Measurements from ENCODE around the gene SFPQ. TPM values are rescaled to one million over a fixed set of nuclear protein-coding genes. Genes with fewer than 3 reads are reported as not detected.
A peak's percentile ranks its signal among the peaks of the same experiment; 100 is the strongest.

SFPQ gene
- polyA plus RNA-seq, 4 donors, result 93.8 to 361 (median 146) TPM

DNA sequence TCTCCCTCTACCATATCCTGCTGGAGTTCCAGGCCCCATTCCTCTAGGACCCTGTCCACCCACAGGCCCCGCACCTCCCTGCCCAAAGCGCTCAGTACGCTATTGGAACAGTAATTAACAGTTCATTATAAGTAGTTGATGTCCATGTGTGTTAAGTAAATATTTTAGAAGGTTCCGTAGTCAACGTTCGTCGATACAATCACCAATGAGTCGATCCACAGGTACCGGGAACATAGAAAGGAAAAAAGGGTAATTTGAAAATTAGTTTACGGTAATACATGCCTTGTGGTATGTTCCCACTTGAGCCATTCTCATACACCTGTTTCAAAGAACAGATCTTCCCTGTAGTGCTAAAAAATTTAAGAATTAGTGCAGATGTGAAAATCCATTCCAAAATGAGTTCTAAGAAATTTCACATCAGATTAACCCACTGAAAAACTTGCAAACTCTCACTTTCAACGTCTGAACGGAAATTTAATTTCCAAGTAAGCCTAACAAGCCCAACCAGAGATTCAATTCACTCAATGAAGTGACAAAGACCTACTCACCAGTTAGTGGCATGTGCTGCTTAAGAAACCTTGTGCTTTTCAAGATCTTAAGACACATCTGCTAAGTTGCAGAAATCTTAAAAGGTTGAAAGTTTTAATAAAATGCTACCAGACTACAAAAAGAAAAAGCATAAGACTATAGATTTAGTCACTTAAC, 8.3 kb downstream of the SFPQ start:
- 81 to 86% (median 86%) methylated on average over 12 of the region's 12 CpGs for WGBS, 3 donors
- FAIRE-seq (no peak), DNase-seq (no peak)
- H3K9me3 ChIP-seq (ENCODE audit: control insufficient read depth in 2 of 2, insufficient read depth in 1 of 2, low read depth in 1 of 2, low read length in 1 of 2), result no peaks in the 10 kb centered on the region
- no peak overlapping the region for H3K27ac ChIP-seq (ENCODE audit: low read depth in 1 of 3, low read length in 2 of 3)
- no peaks in the 10 kb centered on the region for H3K27me3 ChIP-seq (ENCODE audit: control insufficient read depth in 3 of 3, insufficient read depth in 3 of 3, low read length in 3 of 3)
- peaks cover 30 to 40% (median 34%) of the 10 kb centered on the region in 3 donors for H3K36me3 ChIP-seq (ENCODE audit: control insufficient read depth in 3 of 3, insufficient read depth in 2 of 3, low read depth in 1 of 3, low read length in 3 of 3)
- peaks cover 3 to 36% (median 8%) of the 10 kb centered on the region in 3 donors for H3K4me1 ChIP-seq (ENCODE audit: control insufficient read depth in 3 of 3, insufficient read depth in 2 of 3, low read depth in 1 of 3, low read length in 2 of 3)
- H3K4me3 ChIP-seq (ENCODE audit: low read depth in 1 of 3, low read length in 3 of 3), result no peak overlapping the region

DNA sequence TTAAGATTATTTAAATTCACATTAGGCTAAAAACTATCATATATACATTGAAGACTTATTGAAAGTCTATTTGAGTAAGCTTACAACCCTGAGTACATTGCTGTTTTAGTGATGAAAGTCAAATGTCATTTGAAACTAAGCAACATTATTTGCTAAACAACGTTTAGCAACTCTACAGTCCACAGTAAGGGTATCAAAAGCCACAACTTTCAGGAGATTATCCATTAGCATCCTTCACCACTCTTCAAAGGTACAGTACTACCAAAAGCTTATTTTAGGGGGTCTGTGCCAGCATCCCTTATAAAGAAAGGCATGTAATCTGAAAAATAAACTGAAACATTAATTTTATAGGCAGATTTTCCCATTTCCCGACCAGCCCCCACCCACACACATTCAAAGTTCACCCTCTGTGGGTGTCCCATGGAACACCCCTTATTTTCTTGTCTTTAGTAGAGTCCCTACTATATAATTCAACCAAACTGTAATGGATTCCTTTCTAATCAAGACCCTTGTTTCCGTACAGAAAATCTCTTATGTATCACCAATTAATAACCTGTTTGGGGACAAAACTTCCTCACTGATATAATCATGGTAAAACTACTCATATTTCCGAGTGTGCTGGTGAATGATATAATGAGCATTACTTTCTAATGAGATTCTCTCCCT, 11.0 kb downstream of the SFPQ start:
- Histone ChIP-seq H3K9me3 (ENCODE audit: control insufficient read depth in 2 of 2, insufficient read depth in 1 of 2, low read depth in 1 of 2, low read length in 1 of 2) (no peaks in the 10 kb centered on the region), H3K4me3 (ENCODE audit: low read depth in 1 of 3, low read length in 3 of 3) (no peak overlapping the region), H3K27me3 (ENCODE audit: control insufficient read depth in 3 of 3, insufficient read depth in 3 of 3, low read length in 3 of 3) (no peaks in the 10 kb centered on the region), H3K4me1 (ENCODE audit: control insufficient read depth in 3 of 3, insufficient read depth in 2 of 3, low read depth in 1 of 3, low read length in 2 of 3) (peaks cover 5 to 42% (median 7%) of the 10 kb centered on the region in 3 donors), H3K36me3 (ENCODE audit: control insufficient read depth in 3 of 3, insufficient read depth in 2 of 3, low read depth in 1 of 3, low read length in 3 of 3) (peaks cover 21 to 35% (median 26%) of the 10 kb centered on the region in 3 donors), H3K27ac (ENCODE audit: low read depth in 1 of 3, low read length in 2 of 3) (no peak overlapping the region)
- FAIRE-seq (no peak), DNase-seq (no peak)
- WGBS, 3 donors, result 48 to 50% (median 48%) methylated on average over 4 of the region's 4 CpGs

DNA sequence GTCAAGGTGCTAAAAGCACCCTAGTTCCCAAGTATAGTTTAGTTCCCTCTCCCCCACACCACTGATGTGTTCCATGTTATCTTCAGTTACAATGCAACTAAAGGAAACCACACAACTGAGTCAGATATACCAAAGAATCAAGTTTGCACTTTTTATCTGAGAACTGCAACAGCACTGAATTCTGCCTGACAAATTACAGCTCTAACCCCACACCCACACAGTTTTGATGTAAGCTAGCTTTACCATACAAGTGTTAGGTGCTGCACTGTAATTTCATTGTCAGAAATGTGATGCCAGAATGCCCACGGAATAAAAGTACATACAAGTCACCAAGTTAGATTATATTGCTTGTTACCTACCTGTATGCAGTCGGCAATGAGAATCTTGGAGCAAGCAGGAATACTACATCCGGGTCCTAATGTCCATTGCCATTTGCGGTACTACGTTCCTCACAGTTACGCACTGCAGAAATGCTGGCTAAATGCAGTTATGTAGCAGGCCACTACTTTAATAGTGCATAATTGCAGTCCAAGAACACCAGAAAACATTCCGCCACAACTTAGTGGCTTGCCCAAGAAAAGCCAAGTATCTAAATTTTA, 12.1 kb downstream of the SFPQ start:
- Histone ChIP-seq H3K27ac (ENCODE audit: low read depth in 1 of 3, low read length in 2 of 3) (peak overlapping the region in 1 of 3 donors; percentile 13), H3K9me3 (ENCODE audit: control insufficient read depth in 2 of 2, insufficient read depth in 1 of 2, low read depth in 1 of 2, low read length in 1 of 2) (no peaks in the 10 kb centered on the region), H3K27me3 (ENCODE audit: control insufficient read depth in 3 of 3, insufficient read depth in 3 of 3, low read length in 3 of 3) (no peaks in the 10 kb centered on the region), H3K36me3 (ENCODE audit: control insufficient read depth in 3 of 3, insufficient read depth in 2 of 3, low read depth in 1 of 3, low read length in 3 of 3) (peaks cover 20 to 27% (median 26%) of the 10 kb centered on the region in 3 donors), H3K4me3 (ENCODE audit: low read depth in 1 of 3, low read length in 3 of 3) (no peak overlapping the region), H3K4me1 (ENCODE audit: control insufficient read depth in 3 of 3, insufficient read depth in 2 of 3, low read depth in 1 of 3, low read length in 2 of 3) (peaks cover 5 to 32% (median 7%) of the 10 kb centered on the region in 3 donors)
- no peak for DNase-seq
- WGBS, 3 donors, result 82 to 92% (median 85%) methylated on average over 7 of the region's 7 CpGs
- no peak for FAIRE-seq

DNA sequence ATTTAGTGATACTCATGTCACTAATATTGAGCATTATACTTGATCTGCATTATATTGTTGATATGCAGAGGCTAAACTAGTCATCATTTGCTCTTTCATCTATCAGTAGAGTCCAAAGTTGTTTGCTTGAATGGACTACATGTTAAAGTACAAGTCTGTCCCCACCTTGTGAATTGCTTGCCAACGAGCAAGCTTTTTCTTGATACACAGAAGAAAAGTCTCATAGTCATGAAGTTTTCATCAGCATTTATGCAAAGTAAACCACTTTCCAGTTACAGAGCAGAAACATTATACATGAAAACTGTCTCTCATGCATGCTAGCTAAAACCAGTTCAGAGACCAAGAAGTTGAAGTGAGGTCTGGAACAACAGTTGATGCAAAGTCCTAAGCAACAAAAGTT, 13.0 kb downstream of the SFPQ start:
- Histone ChIP-seq H3K27me3 (ENCODE audit: control insufficient read depth in 3 of 3, insufficient read depth in 3 of 3, low read length in 3 of 3) (no peaks in the 10 kb centered on the region), H3K36me3 (ENCODE audit: control insufficient read depth in 3 of 3, insufficient read depth in 2 of 3, low read depth in 1 of 3, low read length in 3 of 3) (peaks cover 20 to 29% (median 24%) of the 10 kb centered on the region in 3 donors), H3K9me3 (ENCODE audit: control insufficient read depth in 2 of 2, insufficient read depth in 1 of 2, low read depth in 1 of 2, low read length in 1 of 2) (no peaks in the 10 kb centered on the region), H3K4me1 (ENCODE audit: control insufficient read depth in 3 of 3, insufficient read depth in 2 of 3, low read depth in 1 of 3, low read length in 2 of 3) (peaks cover 2 to 32% (median 5%) of the 10 kb centered on the region in 3 donors), H3K4me3 (ENCODE audit: low read depth in 1 of 3, low read length in 3 of 3) (no peak overlapping the region), H3K27ac (ENCODE audit: low read depth in 1 of 3, low read length in 2 of 3) (peak overlapping the region in 1 of 3 donors; percentile 74)
- peak; percentile 60 to 77 for DNase-seq
- 16 to 38% (median 25%) methylated on average over 1 of the region's 1 CpG for WGBS, 3 donors
- FAIRE-seq, result no peak

DNA sequence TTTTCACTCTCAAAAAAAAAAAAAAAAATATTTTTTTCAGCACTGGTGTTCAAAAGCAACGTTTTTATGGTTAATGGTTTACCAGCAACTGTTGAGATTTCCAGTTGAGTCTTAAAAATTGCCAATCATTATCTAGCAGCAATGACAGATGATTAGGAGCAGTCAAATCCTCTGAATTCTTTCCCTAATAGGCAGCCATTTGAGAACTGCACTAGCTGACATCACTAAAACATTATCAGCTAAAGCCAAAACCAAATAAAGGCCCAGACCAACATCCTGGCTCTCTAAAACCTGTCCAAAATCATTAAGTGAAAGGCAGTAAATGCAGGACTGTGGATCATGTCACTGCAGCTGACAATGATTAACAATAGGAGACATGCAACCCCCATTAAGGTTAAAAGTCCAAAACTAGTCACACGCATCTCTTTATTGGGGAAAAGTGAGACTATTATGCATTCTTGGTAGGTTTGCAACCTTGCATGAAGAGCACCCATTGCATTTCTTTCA, 14.0 kb downstream of the SFPQ start:
- DNase-seq (peak; percentile 51 to 81), FAIRE-seq (no peak)
- no peaks in the 10 kb centered on the region for H3K27me3 ChIP-seq (ENCODE audit: control insufficient read depth in 3 of 3, insufficient read depth in 3 of 3, low read length in 3 of 3)
- 7 to 36% (median 21%) methylated on average over 2 of the region's 2 CpGs for WGBS, 3 donors
- H3K4me1 ChIP-seq (ENCODE audit: control insufficient read depth in 3 of 3, insufficient read depth in 2 of 3, low read depth in 1 of 3, low read length in 2 of 3), result peaks cover 2 to 32% (median 5%) of the 10 kb centered on the region in 3 donors
- no peak overlapping the region for H3K4me3 ChIP-seq (ENCODE audit: low read depth in 1 of 3, low read length in 3 of 3)
- H3K27ac ChIP-seq (ENCODE audit: low read depth in 1 of 3, low read length in 2 of 3), result peak overlapping the region in 1 of 3 donors; percentile 74
- H3K36me3 ChIP-seq (ENCODE audit: control insufficient read depth in 3 of 3, insufficient read depth in 2 of 3, low read depth in 1 of 3, low read length in 3 of 3), result peaks cover 14 to 30% (median 17%) of the 10 kb centered on the region in 3 donors
- no peaks in the 10 kb centered on the region for H3K9me3 ChIP-seq (ENCODE audit: control insufficient read depth in 2 of 2, insufficient read depth in 1 of 2, low read depth in 1 of 2, low read length in 1 of 2)

DNA sequence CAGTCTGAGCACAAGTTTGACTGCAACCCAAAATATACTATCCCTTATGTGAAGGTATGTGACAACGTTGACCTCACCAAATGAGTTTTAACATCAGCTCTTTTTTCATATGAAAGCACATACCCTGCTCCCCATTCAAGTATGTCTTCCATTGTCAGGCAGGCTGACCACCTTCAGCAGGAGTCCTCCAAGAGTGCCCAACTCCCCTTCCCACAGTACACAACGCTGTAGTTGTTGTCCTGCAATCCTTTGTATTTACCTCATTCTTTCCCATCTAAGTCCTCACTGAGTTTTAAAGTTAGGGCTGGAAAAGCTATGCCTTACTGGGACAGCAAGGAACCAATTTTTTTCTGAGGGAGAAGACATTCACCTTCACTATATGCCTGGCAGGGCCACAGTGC, 14.7 kb downstream of the SFPQ start:
- Histone ChIP-seq H3K27me3 (ENCODE audit: control insufficient read depth in 3 of 3, insufficient read depth in 3 of 3, low read length in 3 of 3) (no peaks in the 10 kb centered on the region), H3K4me1 (ENCODE audit: control insufficient read depth in 3 of 3, insufficient read depth in 2 of 3, low read depth in 1 of 3, low read length in 2 of 3) (peaks cover 2 to 32% (median 5%) of the 10 kb centered on the region in 3 donors), H3K9me3 (ENCODE audit: control insufficient read depth in 2 of 2, insufficient read depth in 1 of 2, low read depth in 1 of 2, low read length in 1 of 2) (no peaks in the 10 kb centered on the region), H3K4me3 (ENCODE audit: low read depth in 1 of 3, low read length in 3 of 3) (no peak overlapping the region), H3K27ac (ENCODE audit: low read depth in 1 of 3, low read length in 2 of 3) (peak overlapping the region in 1 of 3 donors; percentile 74), H3K36me3 (ENCODE audit: control insufficient read depth in 3 of 3, insufficient read depth in 2 of 3, low read depth in 1 of 3, low read length in 3 of 3) (peaks cover 14 to 29% (median 17%) of the 10 kb centered on the region in 3 donors)
- DNase-seq, result no peak
- WGBS, 3 donors, result 63 to 75% (median 70%) methylated on average over 2 of the region's 2 CpGs
- FAIRE-seq, result no peak

DNA sequence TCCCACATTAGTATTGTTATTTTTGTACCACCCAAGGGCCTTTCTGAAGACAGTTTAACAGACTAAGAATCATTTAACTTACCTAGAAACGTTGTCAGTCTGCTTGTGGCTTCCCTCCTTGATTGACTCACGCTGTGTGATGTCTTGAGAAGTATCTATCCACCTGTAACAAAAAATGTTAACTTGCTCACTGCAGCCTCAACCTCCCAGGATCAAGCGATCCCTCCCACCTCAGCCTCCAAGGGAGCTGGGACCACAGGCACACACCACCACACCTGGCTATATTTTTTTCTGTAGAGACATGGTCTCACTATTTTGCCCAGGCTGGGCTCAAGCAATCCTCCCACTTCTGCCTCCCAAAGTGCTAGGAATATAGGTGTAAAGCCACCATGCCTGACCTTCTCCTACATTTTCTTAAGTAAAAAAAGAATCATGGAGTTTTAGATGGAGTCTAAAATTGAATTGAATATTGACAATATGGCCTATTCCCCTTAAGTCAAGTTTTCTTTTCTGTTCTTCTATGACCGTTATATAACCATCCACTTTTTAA, 15.6 kb downstream of the SFPQ start:
- FAIRE-seq, result no peak
- no peak for DNase-seq
- Histone ChIP-seq H3K36me3 (ENCODE audit: control insufficient read depth in 3 of 3, insufficient read depth in 2 of 3, low read depth in 1 of 3, low read length in 3 of 3) (peaks cover 14 to 26% (median 17%) of the 10 kb centered on the region in 3 donors), H3K27ac (ENCODE audit: low read depth in 1 of 3, low read length in 2 of 3) (no peak overlapping the region), H3K9me3 (ENCODE audit: control insufficient read depth in 2 of 2, insufficient read depth in 1 of 2, low read depth in 1 of 2, low read length in 1 of 2) (no peaks in the 10 kb centered on the region), H3K4me1 (ENCODE audit: control insufficient read depth in 3 of 3, insufficient read depth in 2 of 3, low read depth in 1 of 3, low read length in 2 of 3) (peaks cover 1 to 32% (median 5%) of the 10 kb centered on the region in 3 donors), H3K27me3 (ENCODE audit: control insufficient read depth in 3 of 3, insufficient read depth in 3 of 3, low read length in 3 of 3) (no peaks in the 10 kb centered on the region), H3K4me3 (ENCODE audit: low read depth in 1 of 3, low read length in 3 of 3) (no peak overlapping the region)
- 88 to 91% (median 89%) methylated on average over 4 of the region's 4 CpGs for WGBS, 3 donors

DNA sequence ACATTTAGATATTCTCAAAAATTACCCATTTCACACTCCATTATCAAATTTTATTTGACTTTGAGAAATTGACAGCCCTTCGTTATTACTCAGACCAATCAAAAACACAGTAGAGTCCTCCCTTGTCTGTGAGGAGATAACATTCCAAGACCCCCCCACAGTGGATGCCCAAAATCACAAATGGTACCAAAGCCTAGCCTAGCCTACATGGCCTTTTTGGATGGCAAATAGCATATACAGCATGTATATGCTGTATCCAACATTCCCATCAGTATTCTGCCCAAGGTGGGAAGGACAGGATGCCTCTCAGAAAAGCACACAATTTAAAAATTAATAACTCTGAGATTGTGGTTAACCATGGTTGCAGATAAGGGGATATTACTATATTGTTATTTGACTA, 17.3 kb downstream of the SFPQ start:
- Histone ChIP-seq H3K27ac (ENCODE audit: low read depth in 1 of 3, low read length in 2 of 3) (no peak overlapping the region), H3K4me1 (ENCODE audit: control insufficient read depth in 3 of 3, insufficient read depth in 2 of 3, low read depth in 1 of 3, low read length in 2 of 3) (peaks cover 0 to 22% (median 3%) of the 10 kb centered on the region in 3 donors), H3K27me3 (ENCODE audit: control insufficient read depth in 3 of 3, insufficient read depth in 3 of 3, low read length in 3 of 3) (no peaks in the 10 kb centered on the region), H3K9me3 (ENCODE audit: control insufficient read depth in 2 of 2, insufficient read depth in 1 of 2, low read depth in 1 of 2, low read length in 1 of 2) (no peaks in the 10 kb centered on the region), H3K4me3 (ENCODE audit: low read depth in 1 of 3, low read length in 3 of 3) (no peak overlapping the region), H3K36me3 (ENCODE audit: control insufficient read depth in 3 of 3, insufficient read depth in 2 of 3, low read depth in 1 of 3, low read length in 3 of 3) (peaks cover 10 to 23% (median 10%) of the 10 kb centered on the region in 3 donors)
- no peak for FAIRE-seq
- WGBS, 3 donors, result 93 to 97% (median 96%) methylated on average over 1 of the region's 1 CpG
- no peak for DNase-seq
